HepG2 (cell line): ENCODE data around the gene PEX11G. TPM values are rescaled to one million over a fixed set of nuclear protein-coding genes. Genes with fewer than 3 reads are reported as not detected.
A peak's percentile ranks its signal among the peaks of the same experiment; 100 is the strongest.

Source experiments
- AGO2 ChIP-seq: fragments of 200-400 bp; formaldehyde crosslinking; optimal IDR thresholded peaks from 2 replicates; pipeline ENCODE3; 2017; ENCODE audit warnings: mild to moderate bottlenecking, low read depth, low read length, moderate library complexity
- GZF1 ChIP-seq: sonication (generic); formaldehyde crosslinking; IDR thresholded peaks from 2 replicates; pipeline ENCODE4 v1.5.1; 2020; ENCODE audit warnings: mild to moderate bottlenecking, missing genetic modification reagents
- HES4 ChIP-seq: sonication (generic); formaldehyde crosslinking; IDR thresholded peaks from 2 replicates; pipeline ENCODE4 v1.9.0; 2021; ENCODE audit warnings: mild to moderate bottlenecking, missing genetic modification reagents, borderline replicate concordance
- NR2F2 ChIP-seq: IDR thresholded peaks from 2 replicates; pipeline ENCODE4 v1.6.1; 2012; ENCODE audit warnings: low read depth, inconsistent platforms, borderline replicate concordance
- REXO4 ChIP-seq: sonication (generic); formaldehyde crosslinking; IDR thresholded peaks from 2 replicates; pipeline ENCODE4 v1.8.0; 2022; ENCODE audit warnings: missing genetic modification reagents, mild to moderate bottlenecking, borderline replicate concordance
- SUZ12 ChIP-seq: fragments of 150-350 bp; IDR thresholded peaks from 2 replicates; pipeline ENCODE4 v1.6.1; 2014; ENCODE audit warnings: low read depth, low read length
- TRIM24 ChIP-seq: sonication (generic); formaldehyde crosslinking; IDR thresholded peaks from 2 replicates; pipeline ENCODE4 v1.8.0; 2022; ENCODE audit warnings: mild to moderate bottlenecking, missing genetic modification reagents
- ZBTB3 ChIP-seq: sonication (generic); formaldehyde crosslinking; IDR thresholded peaks from 2 replicates; pipeline ENCODE4 v1.4.0; 2020; ENCODE audit warnings: low read depth, mild to moderate bottlenecking, moderate library complexity, missing genetic modification reagents, borderline replicate concordance
- ZMYM3 ChIP-seq: sonication (generic); formaldehyde crosslinking; IDR thresholded peaks from 2 replicates; pipeline ENCODE4 v1.5.1; 2020; ENCODE audit warnings: mild to moderate bottlenecking, missing genetic modification reagents
- ZNF260 ChIP-seq: sonication (generic); formaldehyde crosslinking; IDR thresholded peaks from 2 replicates; pipeline ENCODE4 v1.4.0; 2020; ENCODE audit warnings: missing genetic modification reagents, low read depth, mild to moderate bottlenecking, borderline replicate concordance
- ZNF30 ChIP-seq: sonication (generic); formaldehyde crosslinking; IDR thresholded peaks from 2 replicates; pipeline ENCODE4 v1.5.0; 2020; ENCODE audit warnings: mild to moderate bottlenecking, missing genetic modification reagents
- ZNF510 ChIP-seq: sonication (generic); formaldehyde crosslinking; IDR thresholded peaks from 2 replicates; pipeline ENCODE4 v1.4.0; 2020; ENCODE audit warnings: low read depth, mild to moderate bottlenecking, missing genetic modification reagents
- ZNF703 ChIP-seq: sonication (generic); formaldehyde crosslinking; IDR thresholded peaks from 2 replicates; pipeline ENCODE4 v1.5.1; 2020; ENCODE audit warnings: missing genetic modification reagents, mild to moderate bottlenecking, moderate library complexity, borderline replicate concordance
- ZNF792 ChIP-seq: IDR thresholded peaks from 2 replicates; pipeline ENCODE4 v1.6.1; 2016
- ZSCAN21 ChIP-seq: sonication (generic); formaldehyde crosslinking; IDR thresholded peaks from 2 replicates; pipeline ENCODE4 v1.8.0; 2022; ENCODE audit warnings: mild to moderate bottlenecking, missing genetic modification reagents, moderate library complexity, borderline replicate concordance
- polyA plus RNA-seq, 8 experiments: library from polyadenylated mRNA; depleted of rRNA in 3 of 8; stranded (reverse) in 7 of 8; unstranded in 1 of 8; fragments of >200 nt; fragmentation: Illumina TruSeq in 4 of 8; extraction: Trizol in 4 of 8; gene quantifications; 2 replicates each; pipeline versions ENCODE4 v1.2.1 to v1.2.3, GENCODE V29; 2011 to 2016; ENCODE audit warnings: low read depth in 4 of 8, missing spikeins in 1 of 8, mixed read lengths in 1 of 8; ENCODE audit not compliant: insufficient read depth in 1 of 8
- total RNA-seq, 5 experiments: library from RNA; depleted of rRNA; stranded (reverse); fragments of >200 nt; fragmentation: Illumina TruSeq; extraction: Trizol; gene quantifications; 2 replicates each; pipeline ENCODE4 v1.2.3, GENCODE V29; 2016; ENCODE audit warnings: low read depth in 1 of 5
- TF ChIP-seq, protein P1 (sequence below): sonication (generic); formaldehyde crosslinking; IDR thresholded peaks from 2 replicates; pipeline ENCODE4 v1.8.1; 2023; ENCODE audit warnings: mild to moderate bottlenecking, missing genetic modification reagents
- TF ChIP-seq, protein P2 (sequence below): IDR thresholded peaks from 2 replicates; pipeline ENCODE4 v1.4.0; 2020; ENCODE audit warnings: mild to moderate bottlenecking, missing genetic modification reagents
- TF ChIP-seq, protein P3 (sequence below): sonication (generic); formaldehyde crosslinking; IDR thresholded peaks from 2 replicates; pipeline ENCODE4 v1.5.1; 2020; ENCODE audit warnings: missing genetic modification reagents, mild to moderate bottlenecking, borderline replicate concordance

PEX11G gene
- total and polyA plus RNA-seq, 2 of the 13 experiments (the other 11 are each of a cell fraction or from before 2014, with no cell fraction given): not detected

DNA sequence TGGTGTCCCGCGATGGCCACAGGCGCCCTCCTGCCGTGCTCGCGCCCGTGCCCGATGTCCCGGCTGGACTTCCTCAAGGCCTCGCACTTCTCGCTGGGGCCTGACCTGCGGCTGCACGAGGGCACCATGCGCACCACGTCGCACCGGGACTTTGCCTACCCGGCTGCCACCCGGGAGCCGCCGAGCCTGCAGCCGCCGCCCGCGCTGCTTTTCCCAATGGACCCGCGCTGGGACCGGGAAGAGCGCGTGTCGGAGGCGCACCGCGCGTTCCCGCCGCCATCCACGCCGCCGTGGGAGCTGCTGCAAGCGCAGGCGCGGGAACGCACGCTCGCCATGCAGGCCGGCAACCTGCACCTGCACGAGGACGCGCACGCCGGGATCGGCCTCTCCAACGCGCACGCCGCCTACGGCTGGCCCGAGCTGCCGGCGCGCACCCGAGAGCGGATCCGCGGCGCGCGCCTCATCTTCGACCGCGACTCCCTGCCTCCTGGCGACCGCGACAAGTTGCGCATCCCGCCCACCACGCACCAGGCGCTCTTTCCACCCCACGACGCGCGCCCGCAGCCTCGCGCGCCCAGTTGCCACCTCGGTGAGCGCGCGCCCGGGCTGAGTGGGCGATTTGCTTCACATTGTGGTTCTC is 12.1 kb upstream of the PEX11G start (continued):
- no peak for TF ChIP-seq ZNF792
- TF ChIP-seq ZBTB3: no peak
- TF ChIP-seq HES4 (CRISPR knock-in tag): peak; percentile 78; the same call in 1 of the 2 replicates
- TF ChIP-seq, protein P1, sequence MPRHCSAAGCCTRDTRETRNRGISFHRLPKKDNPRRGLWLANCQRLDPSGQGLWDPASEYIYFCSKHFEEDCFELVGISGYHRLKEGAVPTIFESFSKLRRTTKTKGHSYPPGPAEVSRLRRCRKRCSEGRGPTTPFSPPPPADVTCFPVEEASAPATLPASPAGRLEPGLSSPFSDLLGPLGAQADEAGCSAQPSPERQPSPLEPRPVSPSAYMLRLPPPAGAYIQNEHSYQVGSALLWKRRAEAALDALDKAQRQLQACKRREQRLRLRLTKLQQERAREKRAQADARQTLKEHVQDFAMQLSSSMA (CRISPR knock-in tag): no peak; the same call in 1 of the 2 replicates
- no peak for TF ChIP-seq GZF1 (CRISPR knock-in tag)
- TF ChIP-seq ZMYM3 (CRISPR knock-in tag): no peak
- no peak; the same call in 1 of the 2 replicates for TF ChIP-seq ZNF703 (CRISPR knock-in tag)
- TF ChIP-seq REXO4 (CRISPR knock-in tag): no peak; the same call in 1 of the 2 replicates
- no peak for TF ChIP-seq AGO2
- TF ChIP-seq ZNF260 (CRISPR knock-in tag): no peak
- TF ChIP-seq NR2F2: no peak
- TF ChIP-seq, protein P2, sequence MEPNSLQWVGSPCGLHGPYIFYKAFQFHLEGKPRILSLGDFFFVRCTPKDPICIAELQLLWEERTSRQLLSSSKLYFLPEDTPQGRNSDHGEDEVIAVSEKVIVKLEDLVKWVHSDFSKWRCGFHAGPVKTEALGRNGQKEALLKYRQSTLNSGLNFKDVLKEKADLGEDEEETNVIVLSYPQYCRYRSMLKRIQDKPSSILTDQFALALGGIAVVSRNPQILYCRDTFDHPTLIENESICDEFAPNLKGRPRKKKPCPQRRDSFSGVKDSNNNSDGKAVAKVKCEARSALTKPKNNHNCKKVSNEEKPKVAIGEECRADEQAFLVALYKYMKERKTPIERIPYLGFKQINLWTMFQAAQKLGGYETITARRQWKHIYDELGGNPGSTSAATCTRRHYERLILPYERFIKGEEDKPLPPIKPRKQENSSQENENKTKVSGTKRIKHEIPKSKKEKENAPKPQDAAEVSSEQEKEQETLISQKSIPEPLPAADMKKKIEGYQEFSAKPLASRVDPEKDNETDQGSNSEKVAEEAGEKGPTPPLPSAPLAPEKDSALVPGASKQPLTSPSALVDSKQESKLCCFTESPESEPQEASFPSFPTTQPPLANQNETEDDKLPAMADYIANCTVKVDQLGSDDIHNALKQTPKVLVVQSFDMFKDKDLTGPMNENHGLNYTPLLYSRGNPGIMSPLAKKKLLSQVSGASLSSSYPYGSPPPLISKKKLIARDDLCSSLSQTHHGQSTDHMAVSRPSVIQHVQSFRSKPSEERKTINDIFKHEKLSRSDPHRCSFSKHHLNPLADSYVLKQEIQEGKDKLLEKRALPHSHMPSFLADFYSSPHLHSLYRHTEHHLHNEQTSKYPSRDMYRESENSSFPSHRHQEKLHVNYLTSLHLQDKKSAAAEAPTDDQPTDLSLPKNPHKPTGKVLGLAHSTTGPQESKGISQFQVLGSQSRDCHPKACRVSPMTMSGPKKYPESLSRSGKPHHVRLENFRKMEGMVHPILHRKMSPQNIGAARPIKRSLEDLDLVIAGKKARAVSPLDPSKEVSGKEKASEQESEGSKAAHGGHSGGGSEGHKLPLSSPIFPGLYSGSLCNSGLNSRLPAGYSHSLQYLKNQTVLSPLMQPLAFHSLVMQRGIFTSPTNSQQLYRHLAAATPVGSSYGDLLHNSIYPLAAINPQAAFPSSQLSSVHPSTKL: 0 out of 2 replicates have a peak, but pooled peaks have one; percentile 6
- TF ChIP-seq, protein P3, sequence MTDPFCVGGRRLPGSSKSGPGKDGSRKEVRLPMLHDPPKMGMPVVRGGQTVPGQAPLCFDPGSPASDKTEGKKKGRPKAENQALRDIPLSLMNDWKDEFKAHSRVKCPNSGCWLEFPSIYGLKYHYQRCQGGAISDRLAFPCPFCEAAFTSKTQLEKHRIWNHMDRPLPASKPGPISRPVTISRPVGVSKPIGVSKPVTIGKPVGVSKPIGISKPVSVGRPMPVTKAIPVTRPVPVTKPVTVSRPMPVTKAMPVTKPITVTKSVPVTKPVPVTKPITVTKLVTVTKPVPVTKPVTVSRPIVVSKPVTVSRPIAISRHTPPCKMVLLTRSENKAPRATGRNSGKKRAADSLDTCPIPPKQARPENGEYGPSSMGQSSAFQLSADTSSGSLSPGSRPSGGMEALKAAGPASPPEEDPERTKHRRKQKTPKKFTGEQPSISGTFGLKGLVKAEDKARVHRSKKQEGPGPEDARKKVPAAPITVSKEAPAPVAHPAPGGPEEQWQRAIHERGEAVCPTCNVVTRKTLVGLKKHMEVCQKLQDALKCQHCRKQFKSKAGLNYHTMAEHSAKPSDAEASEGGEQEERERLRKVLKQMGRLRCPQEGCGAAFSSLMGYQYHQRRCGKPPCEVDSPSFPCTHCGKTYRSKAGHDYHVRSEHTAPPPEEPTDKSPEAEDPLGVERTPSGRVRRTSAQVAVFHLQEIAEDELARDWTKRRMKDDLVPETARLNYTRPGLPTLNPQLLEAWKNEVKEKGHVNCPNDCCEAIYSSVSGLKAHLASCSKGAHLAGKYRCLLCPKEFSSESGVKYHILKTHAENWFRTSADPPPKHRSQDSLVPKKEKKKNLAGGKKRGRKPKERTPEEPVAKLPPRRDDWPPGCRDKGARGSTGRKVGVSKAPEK: no peak
- no peak for TF ChIP-seq ZNF510 (CRISPR knock-in tag)
- peak; percentile 53; the same call in 1 of the 2 replicates for TF ChIP-seq ZSCAN21 (CRISPR knock-in tag)
- no peak for TF ChIP-seq SUZ12
- no peak for TF ChIP-seq TRIM24 (CRISPR knock-in tag)
- peak; percentile 60; the same call in 1 of the 2 replicates for TF ChIP-seq ZNF30
